Mucosa of stomach (tissue), 1 donor: ENCODE data around the gene PPIH.
A peak's percentile ranks its signal among the peaks of the same experiment; 100 is the strongest.
"Not testable (repeated sequence)": the region's sequence is repeated elsewhere in the genome, so short reads cannot be mapped to it uniquely, and the experiment has no call there.

Experiments
- H3K27me3 ChIP-seq: one replicate; pipeline ENCODE4 v1.7.0; 2013; ENCODE audit warnings: mild to moderate bottlenecking, low read length; ENCODE audit not compliant: control insufficient read depth, insufficient read depth
- H3K36me3 ChIP-seq: one replicate; pipeline ENCODE4 v1.7.0; 2013; ENCODE audit warnings: low read length; ENCODE audit not compliant: control insufficient read depth, insufficient read depth
- H3K4me1 ChIP-seq: one replicate; pipeline ENCODE4 v1.7.0; 2013; ENCODE audit warnings: mild to moderate bottlenecking, low read length; ENCODE audit not compliant: control insufficient read depth, insufficient read depth
- H3K4me3 ChIP-seq: one replicate; pipeline ENCODE4 v1.7.0; 2013; ENCODE audit warnings: low read length
- H3K9ac ChIP-seq: one replicate; pipeline ENCODE4 v1.7.0; 2013; ENCODE audit warnings: mild to moderate bottlenecking, low read length, moderate library complexity
- H3K9me3 ChIP-seq: one replicate; pipeline ENCODE4 v1.7.0; 2013; ENCODE audit warnings: mild to moderate bottlenecking, low read length, moderate library complexity; ENCODE audit not compliant: control insufficient read depth
- donor health status: Pancreatic carcinoma.

Gene PPIH

DNA sequence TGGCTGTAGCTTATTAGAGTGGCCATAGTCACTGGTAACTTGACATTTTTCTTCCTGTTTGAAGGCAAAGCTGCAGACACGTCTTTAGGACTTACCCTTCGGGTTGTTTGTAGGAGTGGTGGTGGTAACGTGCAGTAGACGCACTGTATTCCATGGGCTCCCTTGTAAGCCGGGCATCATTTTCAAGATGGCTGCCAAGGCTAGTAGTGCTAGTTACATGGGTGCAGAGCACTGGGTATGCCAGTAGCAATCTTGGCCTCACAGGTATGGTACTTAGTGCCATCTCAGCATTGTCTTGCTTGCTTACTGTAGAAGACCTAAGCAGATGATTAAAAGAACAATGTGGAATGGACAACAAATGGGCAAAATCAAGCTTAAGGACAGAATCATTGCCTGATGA is 25.9 kb downstream of the PPIH start:
- no peaks in the 10 kb centered on the region for H3K36me3 ChIP-seq
- no peaks in the 10 kb centered on the region for H3K9me3 ChIP-seq
- peak overlapping the region; percentile 52 for H3K4me3 ChIP-seq
- no peaks in the 10 kb centered on the region for H3K27me3 ChIP-seq
- H3K9ac ChIP-seq = no peak overlapping the region
- H3K4me1 ChIP-seq = peaks cover 40% of the 10 kb centered on the region

DNA sequence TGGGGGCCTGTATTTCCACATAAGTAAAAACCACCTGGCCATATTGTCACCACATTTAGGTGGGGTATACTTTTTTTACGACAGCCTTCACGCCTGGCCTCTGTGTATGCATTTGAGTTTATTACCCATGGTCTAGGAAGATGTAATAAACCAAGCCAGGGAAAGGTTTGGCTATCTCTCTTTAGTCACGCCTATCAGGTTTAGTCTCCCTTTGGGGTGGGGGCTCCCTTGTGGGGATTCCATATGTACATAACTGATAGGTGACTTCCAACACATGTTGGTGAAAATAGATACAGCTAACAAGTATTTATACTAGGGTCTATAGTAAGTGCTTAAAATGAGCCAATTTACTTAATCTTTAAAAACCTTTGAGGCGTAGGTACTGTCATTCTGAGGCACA is 28.2 kb downstream of the PPIH start:
- Histone ChIP-seq H3K9me3 (no peaks in the 10 kb centered on the region), H3K4me3 (no peak overlapping the region), H3K36me3 (no peaks in the 10 kb centered on the region), H3K27me3 (no peaks in the 10 kb centered on the region), H3K9ac (no peak overlapping the region), H3K4me1 (peaks cover 51% of the 10 kb centered on the region)

DNA sequence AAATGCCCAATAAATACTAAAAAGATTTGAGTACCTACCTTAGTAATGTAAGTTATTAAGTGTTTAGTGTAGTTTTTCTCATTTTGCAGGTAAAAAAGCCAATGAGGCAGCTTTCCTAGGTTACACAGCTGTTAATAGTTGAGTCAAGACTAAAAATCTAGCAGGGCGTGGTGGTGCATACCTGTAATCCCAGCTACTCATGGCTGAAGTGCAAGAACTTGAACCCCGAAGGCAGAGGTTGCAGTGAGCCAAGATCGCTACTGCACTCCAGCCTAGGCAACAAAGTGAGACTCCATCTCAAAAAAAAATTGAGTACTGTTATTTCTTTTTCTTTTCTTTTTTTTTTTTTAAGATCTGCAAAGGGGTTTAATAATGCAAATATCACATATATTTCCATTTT is 31.7 kb downstream of the PPIH start:
- no peaks in the 10 kb centered on the region for H3K36me3 ChIP-seq
- H3K9me3 ChIP-seq = no peaks in the 10 kb centered on the region
- peaks cover 70% of the 10 kb centered on the region for H3K4me1 ChIP-seq
- no peaks in the 10 kb centered on the region for H3K27me3 ChIP-seq
- H3K4me3 ChIP-seq = no peak overlapping the region
- no peak overlapping the region for H3K9ac ChIP-seq

DNA sequence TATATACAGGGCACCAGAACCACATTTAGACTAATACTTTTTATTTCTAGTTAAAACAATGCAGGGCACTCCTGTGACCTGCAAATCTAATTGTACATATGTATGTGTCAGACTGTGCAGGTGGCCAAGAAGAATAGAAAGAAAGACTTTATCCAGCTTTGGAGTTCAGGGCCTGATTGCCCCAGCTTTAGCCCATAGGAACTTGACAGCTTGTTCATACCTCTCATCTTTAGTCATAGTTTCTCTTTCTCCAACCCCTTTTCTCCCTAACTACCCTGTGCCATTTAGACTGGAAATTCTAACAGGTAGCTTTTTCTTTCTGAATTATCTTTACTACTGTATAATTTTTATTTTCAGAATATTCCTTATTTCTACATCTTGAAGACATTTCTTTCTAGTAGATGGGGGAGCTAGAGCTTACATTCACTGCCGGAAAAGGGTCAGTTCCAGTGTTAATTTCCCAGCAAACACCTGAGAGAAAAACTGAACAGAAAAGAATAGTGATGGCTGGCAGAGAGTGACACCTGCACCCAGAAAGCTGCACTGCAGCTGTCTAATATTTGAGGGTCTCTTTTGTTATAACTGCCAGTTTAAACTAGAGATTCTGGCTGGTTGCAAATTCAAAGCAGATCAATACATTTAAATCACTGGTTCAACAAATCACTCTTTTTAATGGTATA is 32.4 kb downstream of the PPIH start:
- no peak overlapping the region for H3K4me3 ChIP-seq

DNA sequence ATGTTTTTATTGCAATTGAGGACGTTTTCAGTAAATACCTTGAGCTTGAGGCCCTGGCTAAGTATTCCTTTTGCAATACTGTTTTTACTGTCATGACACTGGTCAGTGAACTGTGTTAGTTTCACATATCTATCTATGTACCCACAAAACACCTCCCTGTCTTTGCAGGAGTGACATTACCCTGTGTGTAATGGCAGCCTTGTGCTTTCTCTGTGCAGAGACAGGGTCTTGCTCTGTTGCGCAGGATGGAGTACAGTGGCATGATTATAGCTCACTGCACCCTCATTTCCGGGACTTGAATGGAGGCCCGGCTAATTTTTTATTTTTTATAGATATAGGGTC is 32.9 kb downstream of the PPIH start:
- Histone ChIP-seq H3K4me3 (no peak overlapping the region), H3K9ac (no peak overlapping the region), H3K36me3 (no peaks in the 10 kb centered on the region), H3K27me3 (no peaks in the 10 kb centered on the region), H3K9me3 (no peaks in the 10 kb centered on the region), H3K4me1 (peaks cover 64% of the 10 kb centered on the region)

More for the DNA sequence above, 32.4 kb downstream of the PPIH start:
- Histone ChIP-seq H3K27me3 (no peaks in the 10 kb centered on the region), H3K4me1 (peaks cover 67% of the 10 kb centered on the region), H3K9ac (no peak overlapping the region), H3K9me3 (no peaks in the 10 kb centered on the region), H3K36me3 (no peaks in the 10 kb centered on the region)

DNA sequence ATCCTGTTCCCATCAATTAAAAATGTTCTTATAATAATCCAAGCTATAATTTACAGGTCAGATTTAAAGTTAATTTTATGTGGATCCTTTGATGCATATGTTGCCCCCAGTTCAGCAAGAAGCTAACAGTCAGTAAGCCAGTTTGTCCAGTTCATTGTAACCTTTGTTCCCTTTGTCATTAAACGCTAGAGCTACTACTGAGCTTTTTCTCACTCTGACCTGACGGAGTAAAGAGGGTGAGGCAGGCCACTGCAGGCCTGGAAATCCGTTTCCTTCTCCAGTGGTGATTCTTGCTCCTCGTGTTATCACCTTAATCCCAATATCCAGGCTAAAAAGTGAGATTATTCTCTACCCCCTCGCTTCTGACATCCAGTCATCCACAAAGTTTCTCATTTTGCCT is 34.2 kb downstream of the PPIH start:
- no peaks in the 10 kb centered on the region for H3K9me3 ChIP-seq
- H3K27me3 ChIP-seq = no peaks in the 10 kb centered on the region
- H3K36me3 ChIP-seq = no peaks in the 10 kb centered on the region
- no peak overlapping the region for H3K4me3 ChIP-seq
- peaks cover 56% of the 10 kb centered on the region for H3K4me1 ChIP-seq
- H3K9ac ChIP-seq = peak overlapping the region; percentile 1

DNA sequence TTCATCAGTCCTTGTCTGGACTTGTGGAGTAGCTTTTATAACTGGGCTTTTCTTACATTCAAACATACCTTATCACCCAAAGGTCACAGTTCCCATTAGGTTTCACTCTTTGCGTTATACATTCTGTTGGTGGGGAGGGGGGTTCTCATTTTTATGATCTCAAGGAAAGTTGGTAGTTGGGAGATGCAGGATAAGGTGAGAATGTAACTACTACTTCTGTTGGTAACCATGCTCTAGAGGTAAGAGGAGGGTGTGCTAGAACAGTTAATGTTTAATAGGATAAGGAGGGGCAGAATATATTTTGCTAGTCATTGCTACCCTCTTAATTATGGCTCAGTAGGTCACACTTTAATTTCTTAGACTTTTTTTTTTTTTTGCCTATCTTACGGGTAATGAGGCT is 34.7 kb downstream of the PPIH start:
- H3K36me3 ChIP-seq = no peaks in the 10 kb centered on the region
- peak overlapping the region; percentile 1 for H3K9ac ChIP-seq
- peaks cover 56% of the 10 kb centered on the region for H3K4me1 ChIP-seq
- no peaks in the 10 kb centered on the region for H3K27me3 ChIP-seq
- no peaks in the 10 kb centered on the region for H3K9me3 ChIP-seq
- no peak overlapping the region for H3K4me3 ChIP-seq

DNA sequence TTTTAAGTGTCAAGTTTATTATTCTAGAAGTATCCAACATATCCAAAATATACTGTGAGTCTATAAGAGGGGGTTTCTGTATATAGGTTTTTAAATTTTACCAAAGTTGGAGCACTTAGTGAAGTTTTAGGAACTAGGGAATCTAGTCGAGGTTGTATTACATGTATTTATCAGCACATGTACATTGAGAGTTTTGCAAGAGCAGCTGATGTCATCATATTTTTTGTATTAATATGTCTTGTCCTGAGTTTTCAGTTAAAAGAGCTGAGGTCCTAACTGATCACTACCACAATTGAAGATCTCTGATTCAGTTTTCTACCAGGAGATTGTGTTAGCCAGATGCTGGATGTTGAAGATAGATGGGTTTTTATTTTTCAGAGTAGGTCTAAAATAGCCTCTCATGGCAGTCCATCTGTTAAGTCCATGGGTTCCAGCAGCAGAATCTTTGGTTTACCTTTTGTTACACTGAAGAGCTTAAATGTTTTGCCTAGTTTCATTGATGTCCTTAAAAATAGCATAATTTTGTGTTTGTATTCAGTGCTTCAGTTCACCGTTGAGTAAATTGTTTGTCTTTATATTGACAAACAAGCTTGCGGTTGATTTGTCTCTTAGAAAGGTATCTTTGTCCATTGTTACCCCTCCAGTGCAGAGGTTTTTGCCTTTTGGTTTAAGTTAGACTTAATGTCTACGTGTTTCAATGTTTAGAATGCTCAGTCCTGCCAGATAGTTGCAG is 40.0 kb downstream of the PPIH start:
- peaks cover 4% of the 10 kb centered on the region for H3K36me3 ChIP-seq

DNA sequence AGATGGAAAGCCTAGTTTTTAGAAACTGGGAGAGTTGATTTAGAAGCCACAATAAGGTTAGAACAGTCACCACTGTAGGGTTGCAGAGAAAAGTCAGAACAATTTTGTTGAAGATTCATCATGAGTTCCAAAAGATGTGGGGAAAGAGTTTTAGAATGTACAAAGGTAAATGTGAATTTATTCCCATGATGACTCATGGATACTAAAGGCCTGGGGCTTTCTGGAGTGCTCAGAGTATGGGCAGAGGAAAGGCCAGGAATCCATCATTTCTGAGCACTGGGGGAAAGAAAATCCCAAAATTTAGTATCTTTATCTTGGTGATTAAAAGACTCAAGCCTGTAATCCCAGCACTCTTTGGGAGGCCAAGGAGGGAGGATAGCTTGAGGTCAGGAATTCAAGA is 41.8 kb downstream of the PPIH start:
- H3K9ac ChIP-seq = no peak overlapping the region
- H3K4me1 ChIP-seq = peaks cover 3% of the 10 kb centered on the region
- H3K4me3 ChIP-seq = no peak overlapping the region
- H3K27me3 ChIP-seq = no peaks in the 10 kb centered on the region
- H3K9me3 ChIP-seq = no peaks in the 10 kb centered on the region
- H3K36me3 ChIP-seq = peaks cover 9% of the 10 kb centered on the region

More for the DNA sequence above, 40.0 kb downstream of the PPIH start:
- no peaks in the 10 kb centered on the region for H3K9me3 ChIP-seq
- H3K27me3 ChIP-seq = no peaks in the 10 kb centered on the region
- no peak overlapping the region for H3K4me3 ChIP-seq
- peaks cover 15% of the 10 kb centered on the region for H3K4me1 ChIP-seq
- no peak overlapping the region for H3K9ac ChIP-seq

DNA sequence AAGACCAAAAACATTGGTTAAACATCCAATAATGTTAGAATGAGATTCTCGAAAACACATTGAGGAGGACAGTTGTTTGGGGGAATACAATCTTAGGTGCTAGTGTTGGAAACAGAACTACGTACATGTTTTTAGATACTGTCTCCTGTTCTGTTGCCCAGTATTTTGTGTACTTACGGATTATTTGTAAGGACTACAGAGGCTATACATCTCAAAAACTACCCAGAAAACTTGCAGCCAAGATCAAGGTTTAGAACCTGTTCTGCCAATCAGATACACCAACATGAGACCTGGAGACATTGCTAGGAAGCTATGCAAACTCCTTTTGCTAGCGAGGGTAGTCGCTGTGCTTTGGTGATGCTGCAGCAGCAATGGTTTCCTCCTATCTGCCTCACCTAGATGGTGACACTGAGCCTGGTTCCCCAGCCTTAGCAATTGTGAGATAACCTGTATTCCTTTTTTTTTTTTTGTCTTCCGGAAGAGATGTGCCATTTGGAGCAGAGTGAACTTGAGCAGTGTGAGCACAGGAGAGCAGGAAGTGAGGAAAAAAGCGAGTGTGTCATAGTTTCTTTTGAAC is 45.8 kb downstream of the PPIH start:
- H3K27me3 ChIP-seq = no peaks in the 10 kb centered on the region
- H3K9me3 ChIP-seq = no peaks in the 10 kb centered on the region
- no peaks in the 10 kb centered on the region for H3K4me1 ChIP-seq
- no peak overlapping the region for H3K4me3 ChIP-seq
- H3K9ac ChIP-seq = no peak overlapping the region
- H3K36me3 ChIP-seq = peaks cover 9% of the 10 kb centered on the region

DNA sequence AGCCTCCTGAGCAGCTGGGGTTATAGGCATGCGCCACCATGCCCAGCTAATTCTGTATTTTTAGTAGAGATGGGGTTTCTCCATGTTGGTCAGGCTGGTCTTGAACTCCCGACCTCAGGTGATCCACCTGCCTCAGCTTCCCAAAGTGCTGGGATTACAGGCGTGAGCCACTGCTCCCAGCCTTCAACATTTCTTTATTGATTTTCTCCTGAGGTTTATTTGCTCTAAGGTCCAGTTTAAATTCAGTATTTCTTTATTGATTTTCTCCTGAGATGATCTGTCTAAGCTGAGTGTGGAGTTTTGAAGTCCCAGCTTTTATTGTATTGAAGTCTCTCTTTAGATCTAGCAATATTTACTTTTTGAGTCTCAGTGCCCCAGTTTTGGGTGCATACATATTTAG is 54.6 kb downstream of the PPIH start:
- not testable (repeated sequence) for H3K27me3 ChIP-seq, H3K36me3 ChIP-seq, H3K4me3 ChIP-seq, H3K9ac ChIP-seq, H3K9me3 ChIP-seq, H3K4me1 ChIP-seq

DNA sequence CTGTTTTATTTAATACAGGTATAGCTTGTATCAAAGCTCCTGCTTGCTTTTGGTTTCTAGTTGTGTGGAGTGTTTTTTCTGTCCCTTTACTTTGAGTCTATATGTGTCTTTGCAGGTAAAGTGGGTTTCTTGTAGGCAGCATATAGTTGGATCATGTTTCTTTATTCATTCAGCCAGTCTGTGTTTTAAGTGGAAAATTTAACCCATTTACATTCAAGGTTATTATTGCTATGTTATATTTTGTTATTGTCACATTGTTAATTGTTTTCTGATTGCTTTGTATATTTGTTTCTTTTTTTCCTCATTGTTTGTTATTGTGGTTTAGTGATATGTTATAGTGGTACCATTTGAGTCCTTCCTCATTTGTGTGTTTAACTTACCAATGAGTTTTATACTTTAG is 55.1 kb downstream of the PPIH start:
- Histone ChIP-seq H3K27me3 (no peaks in the 10 kb centered on the region), H3K4me3 (no peak overlapping the region), H3K9ac (no peak overlapping the region), H3K9me3 (peaks cover 3% of the 10 kb centered on the region), H3K36me3 (no peaks in the 10 kb centered on the region), H3K4me1 (no peaks in the 10 kb centered on the region)
